ENCODE measurements around the gene PCDHB8. TPM values are rescaled to one million over a fixed set of nuclear protein-coding genes. Genes with fewer than 3 reads are reported as not detected.
"Not testable (repeated sequence)": the region's sequence is repeated elsewhere in the genome, so short reads cannot be mapped to it uniquely, and the experiment has no call there.

The PCDHB8 gene
- total RNA-seq, 1 donor, result not detected

DNA sequence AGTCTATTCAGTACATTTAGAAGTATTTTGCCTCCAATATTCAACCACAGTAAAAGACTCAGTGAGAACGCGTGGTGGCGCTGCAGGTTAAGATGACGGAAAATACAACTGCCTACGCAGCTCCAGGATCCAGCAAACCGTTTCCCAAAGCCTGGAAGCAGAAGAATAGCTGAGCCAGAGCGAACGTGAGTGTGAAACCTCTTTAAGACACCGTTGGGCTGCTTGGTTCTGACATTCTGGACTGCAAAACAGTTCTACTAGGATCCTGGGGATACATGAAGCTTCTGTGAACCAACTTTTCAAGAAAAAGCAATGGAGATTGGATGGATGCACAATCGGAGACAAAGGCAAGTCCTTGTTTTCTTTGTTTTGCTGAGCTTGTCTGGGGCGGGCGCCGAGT lies 4.7 kb downstream of the PCDHB8 start, which contains the start of gene PCDHB16:
Gene PCDHB16, plus strand, starts transcription at position 140 of the 400 bp plus-strand sequence. Its CDS starts 173 bp downstream, at position 313.
- DNase-seq (ENCODE audit: low read depth in 2 of 3, low spot score in 2 of 3), result no peak

DNA sequence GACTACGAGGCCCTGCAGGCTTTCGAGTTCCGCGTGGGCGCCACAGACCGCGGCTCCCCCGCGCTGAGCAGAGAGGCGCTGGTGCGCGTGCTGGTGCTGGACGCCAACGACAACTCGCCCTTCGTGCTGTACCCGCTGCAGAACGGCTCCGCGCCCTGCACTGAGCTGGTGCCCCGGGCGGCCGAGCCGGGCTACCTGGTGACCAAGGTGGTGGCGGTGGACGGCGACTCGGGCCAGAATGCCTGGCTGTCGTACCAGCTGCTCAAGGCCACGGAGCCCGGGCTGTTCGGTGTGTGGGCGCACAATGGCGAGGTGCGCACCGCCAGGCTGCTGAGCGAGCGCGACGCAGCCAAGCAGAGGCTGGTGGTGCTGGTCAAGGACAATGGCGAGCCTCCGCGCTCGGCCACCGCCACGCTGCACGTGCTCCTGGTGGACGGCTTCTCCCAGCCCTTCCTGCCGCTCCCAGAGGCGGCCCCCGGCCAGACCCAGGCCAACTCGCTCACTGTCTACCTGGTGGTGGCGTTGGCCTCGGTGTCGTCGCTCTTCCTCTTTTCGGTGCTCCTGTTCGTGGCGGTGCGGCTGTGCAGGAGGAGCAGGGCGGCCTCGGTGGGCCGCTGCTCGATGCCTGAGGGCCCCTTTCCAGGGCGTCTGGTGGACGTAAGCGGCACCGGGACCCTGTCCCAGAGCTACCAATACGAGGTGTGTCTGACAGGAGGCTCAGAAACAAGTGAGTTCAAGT lies 6.7 kb downstream of the PCDHB8 start:
- DNase-seq (ENCODE audit: low read depth in 2 of 3, low spot score in 2 of 3), result not testable (repeated sequence)

- DNase-seq (ENCODE audit: low read depth in 2 of 3, low spot score in 2 of 3), result peak in 1 of 3 donors; percentile 12
These were observed 9.4 kb downstream of the PCDHB8 start, which contains the start of gene PCDHB9 for GRCh38 chr5:141186897-141187512. TSS of gene PCDHB9 (plus strand) at chr5:141187161. CDS start at chr5:141187319, 158 bp downstream.

GRCh38 chr5:141188682-141189081 lies 11.1 kb downstream of the PCDHB8 start:
- not testable (repeated sequence) for DNase-seq (ENCODE audit: low read depth in 2 of 3, low spot score in 2 of 3)

GRCh38 chr5:141189131-141189530 lies 11.5 kb downstream of the PCDHB8 start:
- DNase-seq (ENCODE audit: low read depth in 2 of 3, low spot score in 2 of 3), result not testable (repeated sequence)

- DNase-seq (ENCODE audit: low read depth in 2 of 3, low spot score in 2 of 3), result peak in 1 of 3 donors; percentile 24
These were observed 14.6 kb downstream of the PCDHB8 start, which contains the start of gene PCDHB10 for GRCh38 chr5:141192110-141192725. TSS of gene PCDHB10 (plus strand) at chr5:141192353. CDS start at chr5:141192553, 200 bp downstream.

- DNase-seq (ENCODE audit: low read depth in 2 of 3, low spot score in 2 of 3), result not testable (repeated sequence)
These were observed 16.7 kb downstream of the PCDHB8 start for GRCh38 chr5:141194332-141194731.

DNA sequence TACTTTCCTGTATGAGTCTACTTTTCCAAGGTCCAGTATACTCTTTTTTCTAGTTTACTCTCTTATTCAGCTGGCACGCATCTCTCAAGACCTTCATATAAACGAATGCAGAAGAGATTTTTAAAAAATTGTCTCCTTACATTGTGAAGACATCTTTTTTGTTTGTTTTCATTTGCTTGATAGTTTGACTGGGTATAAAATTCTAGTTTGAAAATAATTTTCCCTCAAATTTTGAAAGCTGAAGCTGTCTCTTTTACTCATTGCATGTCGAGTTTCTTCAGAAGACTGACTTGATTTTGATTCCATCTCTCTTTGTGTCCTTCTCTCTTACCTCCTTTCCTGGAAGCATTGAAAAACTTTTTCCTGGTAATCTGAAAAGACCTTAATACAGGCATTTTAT lies 18.8 kb downstream of the PCDHB8 start:
- no peak for DNase-seq (ENCODE audit: low read depth in 2 of 3, low spot score in 2 of 3)

GRCh38 chr5:141199359-141200235 lies 22.0 kb downstream of the PCDHB8 start, which contains the start of gene PCDHB11:
TSS of gene PCDHB11 (plus strand) at chr5:141199627. CDS start at chr5:141199775, 148 bp downstream.
- peak in 1 of 3 donors; percentile 16 for DNase-seq (ENCODE audit: low read depth in 2 of 3, low spot score in 2 of 3)

DNA sequence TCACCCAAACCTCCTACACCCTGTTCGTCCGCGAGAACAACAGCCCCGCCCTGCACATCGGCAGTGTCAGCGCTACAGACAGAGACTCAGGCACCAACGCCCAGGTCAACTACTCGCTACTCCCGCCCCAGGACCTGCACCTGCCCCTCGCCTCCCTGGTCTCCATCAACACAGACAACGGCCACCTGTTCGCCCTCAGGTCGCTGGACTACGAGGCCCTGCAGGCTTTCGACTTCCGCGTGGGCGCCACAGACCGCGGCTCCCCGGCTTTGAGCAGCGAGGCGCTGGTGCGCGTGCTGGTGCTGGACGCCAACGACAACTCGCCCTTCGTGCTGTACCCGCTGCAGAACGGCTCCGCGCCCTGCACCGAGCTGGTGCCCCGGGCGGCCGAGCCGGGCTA lies 23.5 kb downstream of the PCDHB8 start:
- DNase-seq (ENCODE audit: low read depth in 2 of 3, low spot score in 2 of 3), result not testable (repeated sequence)

GRCh38 chr5:141201646-141202045 lies 24.1 kb downstream of the PCDHB8 start:
- DNase-seq (ENCODE audit: low read depth in 2 of 3, low spot score in 2 of 3), result not testable (repeated sequence)

- no peak for DNase-seq (ENCODE audit: low read depth in 2 of 3, low spot score in 2 of 3)
These were observed 30.9 kb downstream of the PCDHB8 start, which contains the start of gene PCDHB12 for GRCh38 chr5:141208478-141208877. TSS of gene PCDHB12 (plus strand) at chr5:141208719. CDS start at chr5:141208908, 189 bp downstream.

DNA sequence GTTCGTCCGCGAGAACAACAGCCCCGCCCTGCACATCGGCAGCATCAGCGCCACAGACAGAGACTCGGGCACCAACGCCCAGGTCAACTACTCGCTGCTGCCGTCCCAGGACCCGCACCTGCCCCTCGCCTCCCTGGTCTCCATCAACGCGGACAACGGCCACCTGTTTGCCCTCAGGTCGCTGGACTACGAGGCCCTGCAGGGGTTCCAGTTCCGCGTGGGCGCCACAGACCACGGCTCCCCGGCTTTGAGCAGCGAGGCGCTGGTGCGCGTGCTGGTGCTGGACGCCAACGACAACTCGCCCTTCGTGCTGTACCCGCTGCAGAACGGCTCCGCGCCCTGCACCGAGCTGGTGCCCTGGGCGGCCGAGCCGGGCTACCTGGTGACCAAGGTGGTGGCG lies 32.7 kb downstream of the PCDHB8 start:
- DNase-seq (ENCODE audit: low read depth in 2 of 3, low spot score in 2 of 3), result not testable (repeated sequence)

- not testable (repeated sequence) for DNase-seq (ENCODE audit: low read depth in 2 of 3, low spot score in 2 of 3)
These were observed 33.3 kb downstream of the PCDHB8 start for GRCh38 chr5:141210849-141211248.

- peak in 1 of 3 donors; percentile 17 for DNase-seq (ENCODE audit: low read depth in 2 of 3, low spot score in 2 of 3)
These were observed 36.2 kb downstream of the PCDHB8 start, which contains the start of gene PCDHB13 for GRCh38 chr5:141213656-141214339. TSS of gene PCDHB13 (plus strand) at chr5:141213919. CDS start at chr5:141214124, 205 bp downstream.

- not testable (repeated sequence) for DNase-seq (ENCODE audit: low read depth in 2 of 3, low spot score in 2 of 3)
These were observed 37.0 kb downstream of the PCDHB8 start for GRCh38 chr5:141214583-141214982.

- DNase-seq (ENCODE audit: low read depth in 2 of 3, low spot score in 2 of 3), result not testable (repeated sequence)
These were observed 37.9 kb downstream of the PCDHB8 start for GRCh38 chr5:141215504-141215903.

DNA sequence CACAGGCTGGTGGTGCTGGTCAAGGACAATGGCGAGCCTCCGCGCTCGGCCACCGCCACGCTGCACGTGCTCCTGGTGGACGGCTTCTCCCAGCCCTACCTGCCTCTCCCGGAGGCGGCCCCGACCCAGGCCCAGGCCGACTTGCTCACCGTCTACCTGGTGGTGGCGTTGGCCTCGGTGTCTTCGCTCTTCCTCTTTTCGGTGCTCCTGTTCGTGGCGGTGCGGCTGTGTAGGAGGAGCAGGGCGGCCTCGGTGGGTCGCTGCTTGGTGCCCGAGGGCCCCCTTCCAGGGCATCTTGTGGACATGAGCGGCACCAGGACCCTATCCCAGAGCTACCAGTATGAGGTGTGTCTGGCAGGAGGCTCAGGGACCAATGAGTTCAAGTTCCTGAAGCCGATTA lies 38.4 kb downstream of the PCDHB8 start:
- DNase-seq (ENCODE audit: low read depth in 2 of 3, low spot score in 2 of 3), result not testable (repeated sequence)

- DNase-seq (ENCODE audit: low read depth in 2 of 3, low spot score in 2 of 3), result peak in 1 of 3 donors; percentile 45
These were observed 45.7 kb downstream of the PCDHB8 start, which contains the start of gene PCDHB14 for GRCh38 chr5:141223112-141223783. TSS of gene PCDHB14 (plus strand) at chr5:141223343. CDS start at chr5:141223506, 163 bp downstream.

Measured in hematopoietic multipotent progenitor cell (in vitro differentiated cells).